ENCODE results near the gene BANF2. TPM values are rescaled to one million over a fixed set of nuclear protein-coding genes. Genes with fewer than 3 reads are reported as not detected.

The BANF2 gene
- total RNA-seq, 4 donors from 2014 or later, result not detected

- Histone ChIP-seq H3K4me1 (no peaks in the 10 kb centered on the region), H3K9me3 (no peaks in the 10 kb centered on the region), H3K36me3 (no peaks in the 10 kb centered on the region), H3K27ac (no peak overlapping the region), H3K27me3 (no peaks in the 10 kb centered on the region), H3K4me3 (no peak overlapping the region)
- no peak for DNase-seq (ENCODE audit: low spot score in 2 of 2)
- WGBS, result 64% methylated on average over 7 of the region's 9 CpGs
- TF ChIP-seq POLR2AphosphoS5 (IDR thresholded peaks at IDR 0.05) (no peak), CTCF (IDR thresholded peaks at IDR 0.05) (no peak), POLR2A (IDR thresholded peaks at IDR 0.05) (no peak), EP300 (IDR thresholded peaks at IDR 0.05) (no peak)
Measured at GRCh38 chr20:17735206-17735804, 35.5 kb downstream of the BANF2 start.

GRCh38 chr20:17735959-17736621, 36.3 kb downstream of the BANF2 start:
- Histone ChIP-seq H3K27ac (no peak overlapping the region), H3K4me3 (no peak overlapping the region), H3K4me1 (no peaks in the 10 kb centered on the region), H3K27me3 (no peaks in the 10 kb centered on the region), H3K36me3 (no peaks in the 10 kb centered on the region), H3K9me3 (no peaks in the 10 kb centered on the region)
- DNase-seq (ENCODE audit: low spot score in 2 of 2), result no peak
- TF ChIP-seq POLR2AphosphoS5 (IDR thresholded peaks at IDR 0.05), result no peak
- no peak for TF ChIP-seq CTCF (IDR thresholded peaks at IDR 0.05)
- no peak for TF ChIP-seq EP300 (IDR thresholded peaks at IDR 0.05)
- TF ChIP-seq POLR2A (IDR thresholded peaks at IDR 0.05), result no peak
- WGBS, result 95% methylated on average over 4 of the region's 4 CpGs

- no peak for DNase-seq (ENCODE audit: low spot score in 2 of 2)
- no peak overlapping the region for H3K27ac ChIP-seq
- no peaks in the 10 kb centered on the region for H3K4me1 ChIP-seq
- no peaks in the 10 kb centered on the region for H3K36me3 ChIP-seq
- H3K9me3 ChIP-seq, result no peaks in the 10 kb centered on the region
- WGBS, result 61% methylated on average over 3 of the region's 3 CpGs
- TF ChIP-seq CTCF (IDR thresholded peaks at IDR 0.05), result no peak
- no peak for TF ChIP-seq EP300 (IDR thresholded peaks at IDR 0.05)
- no peak for TF ChIP-seq POLR2AphosphoS5 (IDR thresholded peaks at IDR 0.05)
- no peak for TF ChIP-seq POLR2A (IDR thresholded peaks at IDR 0.05)
- no peaks in the 10 kb centered on the region for H3K27me3 ChIP-seq
- H3K4me3 ChIP-seq, result no peak overlapping the region
Measured at GRCh38 chr20:17738154-17738553, 38.4 kb downstream of the BANF2 start.

DNA sequence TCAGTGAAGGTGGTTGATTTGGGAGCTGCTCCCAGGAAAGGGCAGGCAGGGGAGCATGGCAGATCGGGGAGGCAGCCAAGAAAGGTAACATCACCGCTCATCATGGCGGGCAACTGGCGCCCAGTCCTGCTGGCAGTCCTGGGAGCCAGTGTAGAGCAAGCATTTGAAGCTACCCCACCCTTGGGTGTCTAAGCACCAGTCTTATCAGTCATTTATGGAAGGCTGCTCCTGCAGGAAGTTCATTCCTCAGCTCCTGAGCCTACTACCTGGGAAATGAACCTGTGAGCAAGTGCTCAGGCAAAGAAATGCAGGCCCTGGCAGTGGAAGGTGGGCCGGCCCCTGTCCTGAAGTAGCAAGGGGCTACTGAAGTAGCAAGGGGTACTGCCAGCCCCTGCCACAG, 41.5 kb downstream of the BANF2 start:
- DNase-seq (ENCODE audit: low spot score in 2 of 2), result no peak
- Histone ChIP-seq H3K27me3 (no peaks in the 10 kb centered on the region), H3K4me3 (no peak overlapping the region), H3K9me3 (no peaks in the 10 kb centered on the region), H3K4me1 (no peaks in the 10 kb centered on the region), H3K27ac (no peak overlapping the region), H3K36me3 (no peaks in the 10 kb centered on the region)
- WGBS, result 85% methylated on average over 5 of the region's 5 CpGs
- TF ChIP-seq EP300 (IDR thresholded peaks at IDR 0.05), result no peak
- TF ChIP-seq POLR2AphosphoS5 (IDR thresholded peaks at IDR 0.05), result no peak
- no peak for TF ChIP-seq CTCF (IDR thresholded peaks at IDR 0.05)
- no peak for TF ChIP-seq POLR2A (IDR thresholded peaks at IDR 0.05)

GRCh38 chr20:17742731-17743130, 43.0 kb downstream of the BANF2 start:
- H3K9me3 ChIP-seq, result no peaks in the 10 kb centered on the region
- no peak for DNase-seq (ENCODE audit: low spot score in 2 of 2)
- H3K4me3 ChIP-seq, result no peak overlapping the region
- H3K4me1 ChIP-seq, result no peaks in the 10 kb centered on the region
- WGBS, result 53% methylated on average over 4 of the region's 4 CpGs
- H3K27me3 ChIP-seq, result no peaks in the 10 kb centered on the region
- TF ChIP-seq CTCF (IDR thresholded peaks at IDR 0.05) (no peak), POLR2A (IDR thresholded peaks at IDR 0.05) (no peak), EP300 (IDR thresholded peaks at IDR 0.05) (no peak), POLR2AphosphoS5 (IDR thresholded peaks at IDR 0.05) (no peak)
- H3K27ac ChIP-seq, result no peak overlapping the region
- H3K36me3 ChIP-seq, result no peaks in the 10 kb centered on the region

Data from suprapubic skin (tissue), 4 donors.